Measurements from ENCODE around the gene VPS50.

DNA sequence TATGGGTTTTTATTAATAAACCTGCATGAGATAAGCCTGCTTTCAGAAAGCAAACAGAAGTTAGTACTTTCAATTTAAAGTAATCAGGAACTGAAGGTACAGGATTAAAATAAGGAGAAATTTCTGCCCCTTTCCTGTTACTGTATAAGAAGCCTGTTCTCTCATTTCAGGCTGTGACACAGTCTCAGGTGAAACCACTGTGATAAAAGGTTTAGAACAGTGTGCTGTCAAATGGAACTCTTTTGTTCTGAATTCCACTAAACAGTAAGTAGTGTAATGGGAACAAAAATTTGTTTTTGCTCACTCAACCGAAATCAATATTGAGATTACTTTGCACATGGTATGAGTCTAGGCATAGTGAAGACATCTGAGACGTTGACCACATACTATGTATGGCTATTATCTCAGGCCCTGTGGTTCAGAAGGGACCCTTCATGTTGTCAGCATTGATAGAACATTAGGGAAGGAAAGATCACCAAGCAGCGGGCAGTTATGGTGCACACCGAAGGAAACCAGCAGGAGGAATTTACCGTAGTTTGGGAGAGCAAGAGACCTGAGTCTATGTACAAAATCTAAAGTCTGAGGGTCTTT, 20.8 kb upstream of the VPS50 start:
- TF ChIP-seq POLR2A (IDR thresholded peaks at IDR 0.05; ENCODE audit: extremely low read depth, insufficient read length), result no peak
- TF ChIP-seq, protein P1, sequence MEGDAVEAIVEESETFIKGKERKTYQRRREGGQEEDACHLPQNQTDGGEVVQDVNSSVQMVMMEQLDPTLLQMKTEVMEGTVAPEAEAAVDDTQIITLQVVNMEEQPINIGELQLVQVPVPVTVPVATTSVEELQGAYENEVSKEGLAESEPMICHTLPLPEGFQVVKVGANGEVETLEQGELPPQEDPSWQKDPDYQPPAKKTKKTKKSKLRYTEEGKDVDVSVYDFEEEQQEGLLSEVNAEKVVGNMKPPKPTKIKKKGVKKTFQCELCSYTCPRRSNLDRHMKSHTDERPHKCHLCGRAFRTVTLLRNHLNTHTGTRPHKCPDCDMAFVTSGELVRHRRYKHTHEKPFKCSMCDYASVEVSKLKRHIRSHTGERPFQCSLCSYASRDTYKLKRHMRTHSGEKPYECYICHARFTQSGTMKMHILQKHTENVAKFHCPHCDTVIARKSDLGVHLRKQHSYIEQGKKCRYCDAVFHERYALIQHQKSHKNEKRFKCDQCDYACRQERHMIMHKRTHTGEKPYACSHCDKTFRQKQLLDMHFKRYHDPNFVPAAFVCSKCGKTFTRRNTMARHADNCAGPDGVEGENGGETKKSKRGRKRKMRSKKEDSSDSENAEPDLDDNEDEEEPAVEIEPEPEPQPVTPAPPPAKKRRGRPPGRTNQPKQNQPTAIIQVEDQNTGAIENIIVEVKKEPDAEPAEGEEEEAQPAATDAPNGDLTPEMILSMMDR (IDR thresholded peaks at IDR 0.05; ENCODE audit: low read depth, low read length), result no peak

All from NB4 (cell line).